ENCODE results near the gene ZCWPW1.

The ZCWPW1 gene

DNA sequence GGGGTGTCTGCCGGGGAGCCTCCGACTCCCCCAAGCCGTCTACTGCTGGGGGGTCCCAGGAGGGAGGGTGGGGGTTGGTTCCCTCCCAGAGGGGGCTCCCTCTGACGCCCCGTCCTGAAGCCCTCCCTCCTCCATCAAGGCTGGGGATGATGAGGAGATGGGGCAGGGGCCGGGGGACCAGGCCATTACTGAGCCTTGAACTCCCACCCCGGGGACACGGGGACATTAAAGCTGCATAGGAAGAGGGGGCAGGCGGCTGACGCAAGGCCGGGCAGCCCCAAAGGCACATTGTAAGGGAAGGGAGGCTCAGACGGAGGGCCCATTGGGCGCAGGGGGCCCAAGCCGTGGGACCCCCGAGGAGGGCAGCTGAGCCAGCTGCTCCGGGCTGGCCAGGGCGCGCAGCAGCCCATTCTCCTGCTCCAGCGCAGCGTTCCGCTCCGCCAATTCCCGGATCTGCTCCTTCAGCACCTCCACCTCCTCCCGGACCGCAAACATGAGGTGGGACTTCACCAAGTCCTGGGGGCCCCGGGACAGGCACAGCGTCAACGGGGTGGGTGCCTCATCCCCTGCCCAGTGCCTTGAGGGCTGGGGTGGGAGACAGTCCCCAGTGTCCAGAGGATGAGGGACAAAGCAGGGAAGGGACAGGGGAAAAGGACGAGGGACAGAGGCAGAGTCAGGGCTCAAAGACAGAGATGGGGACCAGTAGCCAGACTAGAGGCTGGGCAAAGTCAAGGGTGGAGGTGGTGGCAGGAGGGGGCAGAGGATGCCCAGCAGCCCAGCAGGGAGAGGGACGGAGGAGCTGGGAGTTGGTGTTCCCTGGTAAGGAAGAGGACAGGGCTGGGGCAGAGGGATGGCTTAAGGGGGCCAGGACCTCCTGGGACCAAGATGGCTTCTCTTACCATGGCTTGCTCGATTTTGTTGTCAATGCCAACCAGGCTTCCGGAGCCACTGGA lies 38.4 kb upstream of the ZCWPW1 start:
- TF ChIP-seq, protein P1, sequence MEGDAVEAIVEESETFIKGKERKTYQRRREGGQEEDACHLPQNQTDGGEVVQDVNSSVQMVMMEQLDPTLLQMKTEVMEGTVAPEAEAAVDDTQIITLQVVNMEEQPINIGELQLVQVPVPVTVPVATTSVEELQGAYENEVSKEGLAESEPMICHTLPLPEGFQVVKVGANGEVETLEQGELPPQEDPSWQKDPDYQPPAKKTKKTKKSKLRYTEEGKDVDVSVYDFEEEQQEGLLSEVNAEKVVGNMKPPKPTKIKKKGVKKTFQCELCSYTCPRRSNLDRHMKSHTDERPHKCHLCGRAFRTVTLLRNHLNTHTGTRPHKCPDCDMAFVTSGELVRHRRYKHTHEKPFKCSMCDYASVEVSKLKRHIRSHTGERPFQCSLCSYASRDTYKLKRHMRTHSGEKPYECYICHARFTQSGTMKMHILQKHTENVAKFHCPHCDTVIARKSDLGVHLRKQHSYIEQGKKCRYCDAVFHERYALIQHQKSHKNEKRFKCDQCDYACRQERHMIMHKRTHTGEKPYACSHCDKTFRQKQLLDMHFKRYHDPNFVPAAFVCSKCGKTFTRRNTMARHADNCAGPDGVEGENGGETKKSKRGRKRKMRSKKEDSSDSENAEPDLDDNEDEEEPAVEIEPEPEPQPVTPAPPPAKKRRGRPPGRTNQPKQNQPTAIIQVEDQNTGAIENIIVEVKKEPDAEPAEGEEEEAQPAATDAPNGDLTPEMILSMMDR (IDR thresholded peaks at IDR 0.05; ENCODE audit: low read depth, low read length): no peak
- H3K9me3 ChIP-seq: no peaks in the 10 kb centered on the region
- peaks cover 3% of the 10 kb centered on the region for H3K4me1 ChIP-seq
- no peak for DNase-seq
- peaks cover 6% of the 10 kb centered on the region; the same call in 1 of the 2 replicates for H3K36me3 ChIP-seq
- no peak overlapping the region for H3K4me3 ChIP-seq (ENCODE audit: low read depth, low read length)
- H3K27me3 ChIP-seq: no peaks in the 10 kb centered on the region

DNA sequence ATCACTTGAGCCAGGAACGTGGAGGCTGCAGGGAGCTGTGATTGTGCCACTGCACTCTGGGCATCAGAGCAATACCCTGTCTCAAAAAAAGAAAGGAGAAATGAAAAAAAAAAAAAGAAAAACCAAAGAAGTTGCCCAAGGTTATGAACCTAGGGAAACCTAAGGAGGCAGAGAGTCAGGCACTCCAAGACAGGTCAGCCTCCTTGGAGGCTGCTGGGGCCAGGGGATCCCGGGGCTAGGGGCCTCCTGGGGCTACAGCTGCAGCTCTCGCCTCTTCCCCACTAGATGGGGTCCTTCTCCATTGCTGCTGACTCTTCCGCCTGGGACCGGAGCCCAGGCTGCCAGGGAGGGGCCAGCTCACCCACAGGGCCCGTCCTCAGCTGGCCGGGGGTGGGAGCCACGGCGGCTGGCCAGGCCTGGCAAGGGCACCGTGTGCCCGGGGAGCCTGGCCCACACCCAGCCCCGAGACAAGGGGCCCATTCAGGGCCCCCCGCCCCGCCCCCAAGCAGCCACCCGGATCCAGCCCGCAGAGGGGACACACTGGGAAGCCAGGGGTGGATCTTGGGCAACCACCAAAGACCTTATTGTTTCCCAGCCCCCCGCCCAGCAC lies 37.3 kb upstream of the ZCWPW1 start:
- no peaks in the 10 kb centered on the region; the same call in 1 of the 2 replicates for H3K36me3 ChIP-seq
- peak; percentile 79 for DNase-seq
- no peak overlapping the region for H3K4me3 ChIP-seq (ENCODE audit: low read depth, low read length)
- TF ChIP-seq, protein P1 (IDR thresholded peaks at IDR 0.05; ENCODE audit: low read depth, low read length): peak; percentile 78
- peaks cover 3% of the 10 kb centered on the region for H3K4me1 ChIP-seq
- H3K27me3 ChIP-seq: no peaks in the 10 kb centered on the region
- no peaks in the 10 kb centered on the region for H3K9me3 ChIP-seq

DNA sequence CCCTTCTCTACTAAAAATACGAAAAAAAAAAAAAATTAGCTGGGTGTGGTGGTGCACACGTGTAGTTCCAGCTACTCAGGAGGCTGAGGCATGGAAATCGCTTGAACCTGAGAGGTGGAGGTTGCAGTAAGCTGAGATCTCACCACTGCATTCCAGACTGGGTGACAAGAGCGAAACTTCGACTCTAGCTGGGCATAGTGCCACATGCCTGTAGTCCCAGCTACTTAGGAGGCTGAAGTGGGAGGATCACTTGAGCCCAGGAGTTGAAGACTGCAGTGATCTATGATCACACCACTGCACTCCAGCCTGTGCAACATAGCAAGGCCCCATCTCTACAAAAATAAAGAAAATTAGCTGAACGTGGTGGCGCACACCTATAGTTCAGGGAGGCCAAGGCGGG lies 36.8 kb upstream of the ZCWPW1 start:
- H3K4me1 ChIP-seq: peaks cover 3% of the 10 kb centered on the region
- H3K36me3 ChIP-seq: no peaks in the 10 kb centered on the region; the same call in 1 of the 2 replicates
- H3K27me3 ChIP-seq: no peaks in the 10 kb centered on the region
- TF ChIP-seq, protein P1 (IDR thresholded peaks at IDR 0.05; ENCODE audit: low read depth, low read length): no peak
- H3K4me3 ChIP-seq (ENCODE audit: low read depth, low read length): no peak overlapping the region
- no peak for DNase-seq
- no peaks in the 10 kb centered on the region for H3K9me3 ChIP-seq

GRCh38 chr7:100464791-100465190 lies 36.3 kb upstream of the ZCWPW1 start:
- Histone ChIP-seq H3K4me3 (ENCODE audit: low read depth, low read length) (no peak overlapping the region), H3K36me3 (no peaks in the 10 kb centered on the region), H3K27me3 (no peaks in the 10 kb centered on the region), H3K9me3 (no peaks in the 10 kb centered on the region), H3K4me1 (peaks cover 3% of the 10 kb centered on the region)
- TF ChIP-seq, protein P1 (IDR thresholded peaks at IDR 0.05; ENCODE audit: low read depth, low read length): no peak
- DNase-seq: no peak

DNA sequence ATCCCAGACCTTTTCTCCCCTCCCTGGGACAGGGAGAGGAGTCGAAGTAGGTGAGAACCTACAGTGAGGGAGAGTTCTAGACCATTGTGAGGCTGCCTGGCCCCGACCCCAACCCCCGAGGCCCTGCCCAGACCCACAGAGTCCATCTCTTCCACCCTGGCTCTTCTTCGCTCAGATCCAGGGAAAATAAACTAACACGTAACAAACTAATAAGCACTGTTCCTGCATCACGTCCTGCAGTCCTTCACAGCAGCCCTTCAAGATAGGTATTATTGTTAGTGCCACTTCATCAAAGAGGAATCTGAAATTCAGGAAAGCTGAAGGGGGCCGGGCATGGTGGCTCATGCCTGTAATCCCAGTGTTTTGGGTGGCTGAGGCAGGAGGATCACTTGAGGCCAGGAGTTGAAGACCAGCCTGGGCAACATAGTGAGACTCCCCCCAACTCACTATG lies 35.7 kb upstream of the ZCWPW1 start, which contains the start of gene SPACDR:
TSS of gene SPACDR (minus strand) at position 51 of the 451 bp plus-strand sequence. CDS start 235 bp downstream, outside the sequence.
- no peaks in the 10 kb centered on the region for H3K4me1 ChIP-seq
- no peak for DNase-seq
- TF ChIP-seq, protein P1 (IDR thresholded peaks at IDR 0.05; ENCODE audit: low read depth, low read length): no peak
- H3K27me3 ChIP-seq: no peaks in the 10 kb centered on the region
- H3K9me3 ChIP-seq: no peaks in the 10 kb centered on the region
- no peaks in the 10 kb centered on the region for H3K36me3 ChIP-seq
- H3K4me3 ChIP-seq (ENCODE audit: low read depth, low read length): no peak within 1 kb of the TSS

Data from BE2C (cell line).